Adrenal gland (tissue), 5 donors: ENCODE data around the gene GPS1.

Source experiments
- POLR2A ChIP-seq, 2 donors: fragments of 450-650 bp; IDR thresholded peaks; one replicate each; pipeline ENCODE4 v1.6.1; 2017; ENCODE audit warnings: antibody characterized with exemption in 2 of 2, mild to moderate bottlenecking in 2 of 2, moderate library complexity in 1 of 2
- TF ChIP-seq, protein P1 (sequence below), 6 experiments: fragments of 450-650 bp in 4 of 6; fragments of 200-600 bp in 2 of 6; sonication (generic) in 1 of 6; IDR thresholded peaks; 1 replicate in 5 of 6; 2 replicates in 1 of 6; pipeline versions ENCODE4 v1.5.1 to v1.8.0; 2016 to 2021; ENCODE audit warnings: antibody characterized with exemption in 6 of 6, mild to moderate bottlenecking in 2 of 6, moderate library complexity in 1 of 6
- donor health status: DM: no; HTN: no; CAD: no.

- TF ChIP-seq POLR2A (IDR thresholded peaks at IDR 0.05): no peak
- TF ChIP-seq, protein P1, sequence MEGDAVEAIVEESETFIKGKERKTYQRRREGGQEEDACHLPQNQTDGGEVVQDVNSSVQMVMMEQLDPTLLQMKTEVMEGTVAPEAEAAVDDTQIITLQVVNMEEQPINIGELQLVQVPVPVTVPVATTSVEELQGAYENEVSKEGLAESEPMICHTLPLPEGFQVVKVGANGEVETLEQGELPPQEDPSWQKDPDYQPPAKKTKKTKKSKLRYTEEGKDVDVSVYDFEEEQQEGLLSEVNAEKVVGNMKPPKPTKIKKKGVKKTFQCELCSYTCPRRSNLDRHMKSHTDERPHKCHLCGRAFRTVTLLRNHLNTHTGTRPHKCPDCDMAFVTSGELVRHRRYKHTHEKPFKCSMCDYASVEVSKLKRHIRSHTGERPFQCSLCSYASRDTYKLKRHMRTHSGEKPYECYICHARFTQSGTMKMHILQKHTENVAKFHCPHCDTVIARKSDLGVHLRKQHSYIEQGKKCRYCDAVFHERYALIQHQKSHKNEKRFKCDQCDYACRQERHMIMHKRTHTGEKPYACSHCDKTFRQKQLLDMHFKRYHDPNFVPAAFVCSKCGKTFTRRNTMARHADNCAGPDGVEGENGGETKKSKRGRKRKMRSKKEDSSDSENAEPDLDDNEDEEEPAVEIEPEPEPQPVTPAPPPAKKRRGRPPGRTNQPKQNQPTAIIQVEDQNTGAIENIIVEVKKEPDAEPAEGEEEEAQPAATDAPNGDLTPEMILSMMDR (IDR thresholded peaks at IDR 0.05): no peak
Observed at GRCh38 chr17:82101767-82102679, 50.3 kb downstream of the GPS1 start.
